ENCODE results near the gene ACIN1.

ACIN1 gene

GRCh38 chr14:23058654-23059504, 36.1 kb downstream of the ACIN1 start:
- no peak for DNase-seq (ENCODE audit: low read depth in 3 of 3)

- peak; percentile 77 to 85 (median 78) for DNase-seq (ENCODE audit: low read depth in 3 of 3)
Observed at GRCh38 chr14:23057757-23058653, 36.9 kb downstream of the ACIN1 start.

GRCh38 chr14:23056956-23057756, 37.8 kb downstream of the ACIN1 start, which contains the start of gene CDH24:
TSS of gene CDH24 (minus strand) at chr14:23057520. CDS start at chr14:23055733, 1,787 bp downstream.
- peak; percentile 49 to 60 (median 55) for DNase-seq (ENCODE audit: low read depth in 3 of 3)

GRCh38 chr14:23056145-23056955, 38.6 kb downstream of the ACIN1 start:
- peak; percentile 46 to 58 (median 52) for DNase-seq (ENCODE audit: low read depth in 3 of 3)

GRCh38 chr14:23055621-23056144, 39.3 kb downstream of the ACIN1 start:
- no peak for DNase-seq (ENCODE audit: low read depth in 3 of 3)

GRCh38 chr14:23055147-23055550, 39.8 kb downstream of the ACIN1 start:
- DNase-seq (ENCODE audit: low read depth in 3 of 3), result no peak

- DNase-seq (ENCODE audit: low read depth in 3 of 3), result no peak
Observed at GRCh38 chr14:23054000-23054811, 40.7 kb downstream of the ACIN1 start.

- DNase-seq (ENCODE audit: low read depth in 3 of 3), result no peak
Observed at GRCh38 chr14:23053426-23053825, 41.5 kb downstream of the ACIN1 start.

GRCh38 chr14:23052671-23053070, 42.3 kb downstream of the ACIN1 start:
- DNase-seq (ENCODE audit: low read depth in 3 of 3), result no peak

GRCh38 chr14:23052182-23052623, 42.7 kb downstream of the ACIN1 start:
- DNase-seq (ENCODE audit: low read depth in 3 of 3), result no peak

- no peak for DNase-seq (ENCODE audit: low read depth in 3 of 3)
Observed at GRCh38 chr14:23051141-23052057, 43.5 kb downstream of the ACIN1 start.

GRCh38 chr14:23049011-23049410, 45.9 kb downstream of the ACIN1 start:
- no peak for DNase-seq (ENCODE audit: low read depth in 3 of 3)

- DNase-seq (ENCODE audit: low read depth in 3 of 3), result no peak
Observed at GRCh38 chr14:23047751-23048693, 46.9 kb downstream of the ACIN1 start.

GRCh38 chr14:23047034-23047634, 47.8 kb downstream of the ACIN1 start:
- no peak for DNase-seq (ENCODE audit: low read depth in 3 of 3)

- no peak for DNase-seq (ENCODE audit: low read depth in 3 of 3)
Observed at GRCh38 chr14:23045419-23046357, 49.2 kb downstream of the ACIN1 start.

GRCh38 chr14:23044840-23045239, 50.1 kb downstream of the ACIN1 start:
- no peak for DNase-seq (ENCODE audit: low read depth in 3 of 3)

Data from stimulated activated CD4-positive, alpha-beta T cell treated with anti-CD3 and anti-CD28 coated beads, TNF-alpha, amount 100 ng/mL, for 4 hours (primary cell).